NT2/D1 (cell line): Measurements from ENCODE around the gene AVPR2.
A peak's percentile ranks its signal among the peaks of the same experiment; 100 is the strongest.

Experiments used
- DNase-seq: peaks from one replicate; pipeline ENCODE4 v3.0.0-alpha.2; 2011; ENCODE audit warnings: low read depth, low spot score
- H3K27me3 ChIP-seq: 2 replicates; pipeline ENCODE4 v1.6.0; 2011; ENCODE audit warnings: mild to moderate bottlenecking; ENCODE audit not compliant: insufficient read length, insufficient read depth
- H3K36me3 ChIP-seq: 2 replicates; pipeline ENCODE4 v1.6.1; 2011; ENCODE audit warnings: mild to moderate bottlenecking, low read length, mixed read lengths; ENCODE audit not compliant: insufficient read depth, insufficient read length
- H3K4me1 ChIP-seq: 2 replicates; pipeline ENCODE4 v1.5.1; 2011; ENCODE audit not compliant: insufficient read depth, insufficient read length
- H3K4me3 ChIP-seq: 2 replicates; pipeline ENCODE4 v1.5.1; 2011; ENCODE audit warnings: low read depth; ENCODE audit not compliant: insufficient read length
- H3K9ac ChIP-seq: 2 replicates; pipeline ENCODE4 v1.6.0; 2011; ENCODE audit warnings: low read depth; ENCODE audit not compliant: insufficient read length
- H3K9me3 ChIP-seq: 2 replicates; pipeline ENCODE4 v1.5.1; 2011; ENCODE audit warnings: mild to moderate bottlenecking, low read length; ENCODE audit not compliant: insufficient read depth
- SUZ12 ChIP-seq: IDR thresholded peaks from 2 replicates; pipeline ENCODE4 v1.6.1; 2011; ENCODE audit not compliant: insufficient read length, insufficient read depth; ENCODE audit errors: extremely low read depth
- YY1 ChIP-seq: IDR thresholded peaks from 2 replicates; pipeline ENCODE4 v1.6.1; 2011; ENCODE audit not compliant: insufficient read length, insufficient read depth
- ZNF274 ChIP-seq: IDR thresholded peaks from 2 replicates; pipeline ENCODE4 v1.6.1; 2011; ENCODE audit warnings: mild to moderate bottlenecking, low read depth, low read length

Gene AVPR2

GRCh38 chrX:153877571-153878261 lies 26.8 kb upstream of the AVPR2 start:
- no peak for TF ChIP-seq YY1
- TF ChIP-seq ZNF274 = no peak
- no peak for TF ChIP-seq SUZ12
- H3K36me3 ChIP-seq = peaks cover 19% of the 10 kb centered on the region
- no peaks in the 10 kb centered on the region for H3K9me3 ChIP-seq
- no peak overlapping the region for H3K4me3 ChIP-seq
- H3K9ac ChIP-seq = no peak overlapping the region
- H3K4me1 ChIP-seq = peaks cover 7% of the 10 kb centered on the region
- no peaks in the 10 kb centered on the region for H3K27me3 ChIP-seq
- no peak for DNase-seq

DNA sequence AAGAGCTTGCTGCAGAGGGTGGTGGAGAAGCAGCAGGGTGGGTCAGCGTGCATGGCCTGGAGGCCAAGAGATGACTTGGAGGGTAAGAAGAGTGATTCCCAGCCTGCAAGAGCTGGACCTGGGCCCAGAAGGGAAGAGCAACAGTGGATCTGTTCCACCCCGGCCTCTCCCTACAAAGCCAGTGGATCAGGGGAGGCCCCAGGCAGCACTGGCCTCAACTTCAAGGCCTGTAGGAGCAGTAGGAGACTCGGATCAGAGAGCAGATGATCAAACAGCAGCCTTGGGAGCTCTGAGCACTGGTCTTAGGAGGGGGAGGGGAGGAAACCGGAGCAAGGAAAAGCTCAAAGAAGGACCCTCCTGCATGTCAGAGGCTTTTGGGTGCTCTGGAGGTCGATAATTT lies 26.1 kb upstream of the AVPR2 start:
- peaks cover 13% of the 10 kb centered on the region for H3K36me3 ChIP-seq

GRCh38 chrX:153878969-153879653 lies 25.4 kb upstream of the AVPR2 start:
- peak; percentile 27 for DNase-seq
- no peak for TF ChIP-seq SUZ12
- no peak for TF ChIP-seq YY1
- TF ChIP-seq ZNF274 = no peak
- Histone ChIP-seq H3K36me3 (peaks cover 19% of the 10 kb centered on the region), H3K27me3 (no peaks in the 10 kb centered on the region), H3K4me1 (peaks cover 9% of the 10 kb centered on the region), H3K9me3 (no peaks in the 10 kb centered on the region), H3K9ac (peak overlapping the region; percentile 4), H3K4me3 (no peak overlapping the region)

More for the DNA sequence above, 26.1 kb upstream of the AVPR2 start:
- H3K4me3 ChIP-seq = no peak overlapping the region
- DNase-seq = no peak
- TF ChIP-seq ZNF274 = no peak
- TF ChIP-seq SUZ12 = no peak
- TF ChIP-seq YY1 = no peak
- H3K9ac ChIP-seq = no peak overlapping the region
- H3K27me3 ChIP-seq = no peaks in the 10 kb centered on the region
- peaks cover 9% of the 10 kb centered on the region for H3K4me1 ChIP-seq
- H3K9me3 ChIP-seq = no peaks in the 10 kb centered on the region

DNA sequence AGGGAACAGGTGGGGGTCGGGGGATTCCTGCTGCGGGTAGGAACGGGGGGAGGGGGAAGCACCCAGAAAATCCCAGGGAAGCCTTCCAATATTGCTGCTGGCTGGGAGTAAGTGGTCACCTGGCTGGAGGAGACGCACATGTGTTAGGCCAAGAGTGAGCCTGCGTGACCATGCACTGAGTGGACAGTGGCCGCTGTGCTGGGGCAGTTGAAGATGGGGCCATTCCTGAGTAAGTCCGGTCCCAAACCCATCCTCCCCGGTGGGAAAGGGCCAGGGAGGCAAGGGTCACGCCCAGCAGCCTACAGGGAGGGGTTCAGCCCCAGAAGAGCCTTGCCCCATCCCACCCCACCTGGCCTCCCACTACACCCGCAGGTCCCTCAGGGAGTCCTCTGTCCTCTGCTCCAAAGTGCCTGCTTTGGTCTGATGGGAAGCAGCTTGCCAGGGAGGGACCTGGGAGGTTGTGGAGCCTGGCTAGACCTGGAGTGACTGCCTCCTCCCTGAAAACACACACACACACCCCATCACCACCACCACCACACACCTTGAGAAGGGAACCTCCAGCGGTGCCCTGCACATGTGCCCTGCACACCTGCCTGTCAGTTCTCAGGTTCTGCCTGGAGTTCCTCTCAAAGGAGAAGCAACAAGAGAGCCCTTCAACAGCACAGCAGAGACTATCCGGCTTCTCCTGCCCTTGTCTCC lies 24.6 kb upstream of the AVPR2 start:
- no peaks in the 10 kb centered on the region for H3K27me3 ChIP-seq
- H3K4me1 ChIP-seq = peaks cover 9% of the 10 kb centered on the region
- TF ChIP-seq SUZ12 (no peak), YY1 (no peak), ZNF274 (no peak)
- no peaks in the 10 kb centered on the region for H3K9me3 ChIP-seq
- H3K36me3 ChIP-seq = peaks cover 15% of the 10 kb centered on the region
- peak overlapping the region; percentile 21 for H3K9ac ChIP-seq
- H3K4me3 ChIP-seq = no peak overlapping the region
- DNase-seq = no peak

DNA sequence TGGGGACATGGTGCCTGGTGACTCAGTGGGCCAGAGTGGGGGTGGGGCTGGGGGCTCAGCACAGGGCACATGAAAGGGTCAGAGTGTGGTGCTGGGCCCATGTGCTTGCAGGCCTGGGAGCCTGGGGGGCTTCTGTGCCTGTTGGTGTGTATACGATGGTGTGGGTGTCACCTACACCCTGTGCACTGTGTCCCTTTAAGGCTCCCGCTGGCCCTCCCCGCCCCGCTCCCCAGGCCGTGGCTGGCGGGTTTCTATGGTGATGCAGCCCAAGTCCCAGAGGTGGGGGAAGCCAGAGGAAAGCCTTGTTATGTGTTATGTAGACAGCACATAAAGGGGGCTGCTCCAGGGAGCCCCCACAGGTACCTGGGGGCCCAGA lies 24.0 kb upstream of the AVPR2 start:
- peaks cover 13% of the 10 kb centered on the region for H3K36me3 ChIP-seq
- no peak for DNase-seq
- H3K9me3 ChIP-seq = no peaks in the 10 kb centered on the region
- no peak overlapping the region for H3K9ac ChIP-seq
- H3K27me3 ChIP-seq = no peaks in the 10 kb centered on the region
- peaks cover 9% of the 10 kb centered on the region for H3K4me1 ChIP-seq
- TF ChIP-seq YY1 (no peak), SUZ12 (no peak), ZNF274 (no peak)
- H3K4me3 ChIP-seq = no peak overlapping the region

DNA sequence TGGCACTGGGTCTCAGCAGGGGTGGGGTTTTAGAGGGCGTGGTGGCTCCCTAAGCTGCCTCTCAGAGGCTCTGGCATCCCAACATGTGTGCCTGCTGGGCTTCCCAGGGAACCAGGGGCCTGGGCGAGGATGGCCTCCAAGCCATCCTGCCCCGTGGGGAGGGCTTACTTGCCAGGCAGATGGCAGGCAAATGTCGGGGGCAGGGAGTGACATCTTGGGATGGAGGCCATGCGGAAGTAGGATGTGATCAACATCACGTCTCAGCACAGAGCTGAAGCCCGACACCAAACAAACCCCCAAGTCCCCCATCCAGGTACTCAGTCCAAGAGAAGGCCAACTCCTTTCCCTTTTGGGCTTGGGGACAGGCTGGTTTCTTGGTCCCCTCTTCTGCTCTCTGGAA lies 23.2 kb upstream of the AVPR2 start:
- Histone ChIP-seq H3K4me1 (peaks cover 9% of the 10 kb centered on the region), H3K36me3 (peaks cover 13% of the 10 kb centered on the region), H3K4me3 (no peak overlapping the region), H3K27me3 (no peaks in the 10 kb centered on the region), H3K9me3 (no peaks in the 10 kb centered on the region), H3K9ac (no peak overlapping the region)
- DNase-seq = no peak
- TF ChIP-seq SUZ12 = no peak
- no peak for TF ChIP-seq ZNF274
- no peak for TF ChIP-seq YY1

DNA sequence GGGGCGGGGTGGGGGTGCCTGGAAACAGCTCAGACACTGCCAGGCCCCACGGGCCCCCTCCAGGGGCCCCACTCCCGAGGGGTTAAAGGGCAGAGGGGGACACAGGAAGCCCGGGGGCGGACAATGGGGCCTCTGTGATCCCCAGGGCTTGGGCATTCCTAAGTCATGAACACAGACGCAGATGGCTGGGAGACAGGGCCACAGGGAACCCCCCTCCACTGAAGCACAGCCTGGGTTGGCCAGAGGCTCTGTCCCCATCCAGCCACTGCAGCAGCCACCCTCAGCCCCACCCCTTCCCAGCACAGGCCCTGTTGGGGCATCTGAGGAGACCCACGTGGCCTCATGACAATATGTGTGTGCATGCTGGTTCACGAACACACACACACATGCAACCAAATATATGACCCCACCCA lies 22.4 kb upstream of the AVPR2 start:
- Histone ChIP-seq H3K9ac (no peak overlapping the region), H3K4me3 (no peak overlapping the region), H3K27me3 (no peaks in the 10 kb centered on the region), H3K9me3 (no peaks in the 10 kb centered on the region), H3K36me3 (peaks cover 13% of the 10 kb centered on the region), H3K4me1 (peaks cover 9% of the 10 kb centered on the region)
- DNase-seq = no peak
- TF ChIP-seq YY1 (no peak), ZNF274 (no peak), SUZ12 (no peak)
